Measurements from ENCODE around the gene LRRC75B. TPM values are rescaled to one million over a fixed set of nuclear protein-coding genes. Genes with fewer than 3 reads are reported as not detected.

LRRC75B gene
- total and polyA plus RNA-seq, 2 of the 13 experiments (the other 11 are each of a cell fraction or from before 2014, with no cell fraction given) = 11.8 to 34.8 TPM

GRCh38 chr22:24550028-24550901 lies 42.6 kb downstream of the LRRC75B start (continued):
- TF ChIP-seq MZF1 (CRISPR knock-in tag; IDR thresholded peaks at IDR 0.05; ENCODE audit: borderline replicate concordance) (no peak), DNMT3B (CRISPR knock-in tag; conservative IDR thresholded peaks at IDR 0.05) (peak; percentile 28; the same call in 1 of the 2 replicates), CBX1 (IDR thresholded peaks at IDR 0.05; ENCODE audit: low read depth) (no peak), MYPOP (CRISPR knock-in tag; IDR thresholded peaks at IDR 0.05) (peak; percentile 92; the same call in 1 of the 2 replicates), NKX3-1 (CRISPR knock-in tag; IDR thresholded peaks at IDR 0.05) (no peak; the same call in 1 of the 2 replicates), THAP11 (CRISPR knock-in tag; IDR thresholded peaks at IDR 0.05) (peak; percentile 78), ZBED4 (CRISPR knock-in tag; IDR thresholded peaks at IDR 0.05; ENCODE audit: borderline replicate concordance) (peak; percentile 89), PITX1 (CRISPR knock-in tag; IDR thresholded peaks at IDR 0.05) (peak; percentile 87), ATF2 (CRISPR knock-in tag; IDR thresholded peaks at IDR 0.05) (peak; percentile 78; the same call in 1 of the 2 replicates), HMGA1 (CRISPR knock-in tag; conservative IDR thresholded peaks at IDR 0.05) (no peak), ZNF17 (CRISPR knock-in tag; IDR thresholded peaks at IDR 0.05) (no peak), KAT2B (IDR thresholded peaks at IDR 0.05; ENCODE audit: borderline replicate concordance, low read depth, low read length) (no peak), TFAP4 (IDR thresholded peaks at IDR 0.05; ENCODE audit: borderline replicate concordance, low read depth) (peak; percentile 86; the same call in 1 of the 2 replicates), ZNF280D (CRISPR knock-in tag; IDR thresholded peaks at IDR 0.05) (peak; percentile 92; the same call in 1 of the 2 replicates)

All from HepG2 (cell line).